CD4-positive, alpha-beta T cell treated with Interleukin-15 for 1 hour (primary cell): ENCODE measurements around the gene FAM171A1.

Experiments used
- DNase-seq: peaks from one replicate; pipeline ENCODE4 v3.0.0-alpha.2; 2020

The FAM171A1 gene

DNA sequence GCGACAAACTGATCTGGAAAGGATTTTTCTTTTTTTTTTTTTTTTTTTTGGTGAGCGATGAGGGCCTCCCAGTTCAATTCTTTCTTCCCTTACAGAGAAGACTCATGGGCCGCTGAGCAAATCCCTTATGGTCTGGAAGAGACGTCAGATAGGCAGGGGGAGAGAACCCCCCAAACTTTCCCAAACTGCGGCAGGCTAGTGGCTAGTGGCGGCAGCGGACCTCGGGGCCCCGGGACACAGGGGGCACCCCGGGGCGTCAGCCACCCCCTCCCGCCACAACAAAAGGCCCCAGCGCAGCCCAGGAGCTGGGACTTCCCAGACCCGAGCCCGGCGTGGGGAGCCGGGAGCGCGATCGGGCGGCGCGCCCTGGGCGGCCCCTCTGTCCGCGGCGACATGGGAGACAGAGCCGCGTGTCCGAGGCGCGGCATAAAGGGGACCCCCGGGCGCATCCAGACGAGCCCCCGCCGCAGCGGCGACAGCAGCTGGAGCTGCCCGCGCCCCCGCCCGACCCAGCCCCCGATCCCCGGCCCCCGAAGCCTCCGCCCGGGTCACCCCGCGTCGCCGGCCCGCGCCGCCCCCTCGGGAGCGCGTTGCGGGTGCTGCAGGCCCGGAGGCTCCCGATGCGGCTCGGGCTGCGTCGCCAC, 755 bp downstream of the FAM171A1 start:
- DNase-seq = no peak

DNA sequence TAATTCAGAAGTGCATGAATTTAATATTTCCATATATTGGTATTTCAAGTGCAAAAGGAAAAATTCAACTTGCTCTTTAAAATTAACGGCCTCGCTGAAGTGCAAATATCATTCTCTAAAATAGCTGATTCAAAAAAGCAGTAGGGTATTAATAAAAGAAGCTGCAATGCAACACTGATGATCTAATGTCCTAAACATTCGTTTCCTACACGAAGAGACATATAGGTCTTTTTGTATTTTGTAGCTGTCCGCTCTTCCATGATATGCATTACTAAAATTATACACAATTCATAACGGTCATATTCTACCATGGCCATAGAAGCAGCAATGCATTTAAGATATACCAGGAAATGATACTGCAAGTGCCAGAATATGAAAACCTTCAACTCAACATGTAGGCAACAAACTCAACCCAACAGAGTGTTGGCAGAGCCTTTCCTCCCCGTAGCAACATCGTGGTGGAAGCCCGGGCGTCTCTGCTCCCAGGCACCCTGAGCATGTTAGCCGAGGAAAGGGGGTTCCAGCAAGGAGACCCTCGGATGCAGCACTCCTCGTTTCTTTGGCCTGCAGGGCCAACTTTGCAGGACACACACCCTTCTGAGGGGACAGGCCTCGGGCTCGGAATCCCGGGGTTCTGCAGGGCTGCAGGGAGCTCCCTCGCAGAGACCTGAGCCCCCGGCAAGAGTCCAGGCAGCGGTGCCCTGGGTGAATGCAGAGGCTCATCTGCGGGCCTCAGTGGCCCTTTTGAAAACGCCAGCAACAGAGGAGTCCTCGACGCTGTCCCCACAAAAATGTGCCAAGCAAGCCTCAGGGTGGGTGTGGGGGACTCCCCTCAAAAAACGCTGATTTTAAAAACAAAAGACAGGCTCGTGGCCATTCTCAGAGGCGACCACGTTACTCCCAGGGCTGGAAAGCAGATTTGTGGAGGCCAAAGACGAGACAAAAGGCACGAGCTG, 1.6 kb downstream of the FAM171A1 start:
- no peak for DNase-seq

DNA sequence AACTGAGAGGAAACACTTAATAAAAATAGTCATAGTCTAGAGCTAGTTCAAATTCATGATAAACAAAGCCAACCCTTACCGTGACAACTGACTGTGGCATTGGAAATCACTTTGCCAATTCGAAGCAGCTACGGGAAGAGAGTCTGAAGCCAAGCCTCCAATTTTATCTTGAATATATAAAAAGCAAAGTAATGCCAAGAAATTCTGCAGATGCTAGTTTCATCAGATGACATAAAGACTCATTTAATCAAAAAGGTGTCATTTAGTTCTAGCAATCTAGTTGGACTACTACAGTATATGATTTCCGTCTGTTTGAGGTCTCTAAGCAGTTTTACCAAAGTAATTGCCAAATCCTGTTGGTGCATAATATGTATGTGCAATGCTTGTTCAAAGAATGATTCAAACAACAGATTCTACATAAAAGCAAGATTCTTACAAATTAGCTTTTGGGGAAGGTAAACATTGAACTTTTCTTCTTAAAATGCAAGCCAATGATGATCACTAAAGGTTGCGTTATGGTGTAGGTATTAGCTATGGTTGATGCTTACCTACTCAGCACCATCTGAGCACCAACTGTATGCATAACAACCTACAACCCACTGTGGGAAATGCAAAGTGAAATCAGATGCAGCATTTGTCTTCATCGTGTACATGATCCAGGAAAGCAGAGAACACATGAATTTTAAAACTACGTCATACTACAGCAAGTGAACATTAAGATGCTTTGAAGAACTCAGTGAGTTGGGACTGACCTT, 2.8 kb downstream of the FAM171A1 start:
- DNase-seq = no peak

DNA sequence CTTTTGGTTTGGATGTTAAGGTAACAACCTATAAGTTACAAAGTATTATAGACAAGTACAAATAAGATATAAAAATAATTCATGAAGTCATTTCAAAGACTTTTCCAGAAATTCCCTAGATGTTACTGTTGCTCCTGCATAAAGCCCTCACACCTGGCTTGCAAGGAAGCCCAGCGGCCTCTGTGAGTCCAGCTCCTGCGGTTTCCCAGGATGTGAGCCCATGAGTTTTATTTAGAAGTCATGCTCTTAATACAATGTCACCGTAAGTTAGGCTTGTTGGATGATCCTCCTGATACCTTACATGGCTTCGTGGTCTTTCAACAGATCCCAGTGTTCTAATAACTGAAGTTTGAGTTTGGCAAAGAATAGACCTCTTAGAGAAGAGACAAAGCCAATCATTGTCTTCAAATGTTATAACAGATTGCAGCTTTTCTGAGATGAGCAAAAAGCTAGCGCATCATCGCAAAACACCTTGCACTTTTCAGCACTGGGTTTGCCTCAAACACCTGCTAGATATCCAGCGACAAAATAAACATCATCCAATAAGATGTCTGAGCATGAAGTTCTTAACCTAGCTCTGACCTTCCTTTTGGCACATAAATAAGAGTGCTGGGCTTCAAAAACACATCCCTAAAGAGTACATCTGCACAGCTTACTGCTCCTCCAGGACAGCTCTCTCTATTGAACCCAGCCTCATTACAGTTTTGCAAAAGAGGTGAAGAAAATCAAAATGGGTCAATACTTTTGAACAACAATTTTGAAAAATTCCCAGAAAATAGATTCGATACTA, 3.6 kb downstream of the FAM171A1 start:
- no peak for DNase-seq

DNA sequence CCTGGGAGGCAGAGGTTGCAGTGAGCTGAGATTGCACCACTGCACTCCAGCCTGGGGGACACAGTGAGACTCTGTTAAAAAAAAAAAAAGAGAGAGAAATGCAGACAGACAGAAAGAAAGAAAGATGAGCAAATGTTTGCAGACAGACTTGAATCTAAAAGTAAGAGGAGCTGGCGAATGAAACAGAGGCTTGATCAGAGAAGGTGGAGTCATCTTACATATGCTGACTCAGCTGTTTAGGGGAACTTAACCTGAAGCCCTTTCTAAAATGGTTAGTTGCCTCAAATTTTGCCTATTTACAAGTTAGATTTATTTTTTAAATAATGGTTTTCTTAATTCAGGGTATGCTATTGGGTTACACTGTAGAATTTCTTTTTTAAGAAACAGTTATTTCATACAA, 5.4 kb downstream of the FAM171A1 start:
- DNase-seq = no peak

DNA sequence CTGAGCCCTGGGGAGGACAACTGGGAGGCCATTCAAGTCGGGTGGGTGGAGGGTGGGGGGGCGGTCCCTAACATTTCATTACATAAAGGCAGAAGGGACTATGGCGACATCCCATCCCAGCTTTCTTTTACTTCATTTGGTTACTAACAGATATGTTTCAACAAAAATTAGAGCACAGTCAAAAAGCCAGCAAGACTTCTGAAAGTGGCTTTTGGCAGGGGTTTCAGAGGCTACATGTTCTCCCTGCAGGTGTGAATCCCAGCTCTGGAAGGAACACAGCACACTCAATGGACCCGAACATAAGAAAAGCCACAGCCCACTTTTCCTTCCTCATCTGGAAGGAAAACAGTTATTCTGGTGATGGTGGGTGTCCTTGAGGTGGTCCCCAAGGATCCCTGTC, 7.1 kb downstream of the FAM171A1 start:
- no peak for DNase-seq

DNA sequence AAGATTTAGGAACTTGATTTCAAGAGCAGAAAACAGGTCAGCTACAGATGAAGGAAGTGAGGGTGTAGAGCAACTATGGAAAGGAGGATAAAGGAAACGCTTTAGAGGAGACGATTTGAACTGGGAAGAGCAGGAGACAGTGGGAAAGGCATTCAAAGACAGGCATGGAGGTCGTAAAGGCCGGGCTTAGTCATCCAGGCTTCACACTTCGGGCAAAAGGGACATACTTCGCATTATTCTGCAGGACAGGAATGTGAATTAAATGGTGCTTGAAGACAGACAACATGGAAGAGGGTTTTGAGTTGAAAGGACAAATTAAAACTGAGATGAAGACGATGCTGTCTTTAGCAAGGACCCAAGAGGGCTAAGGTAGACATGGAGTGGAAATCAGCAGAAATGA, 8.1 kb downstream of the FAM171A1 start:
- no peak for DNase-seq

DNA sequence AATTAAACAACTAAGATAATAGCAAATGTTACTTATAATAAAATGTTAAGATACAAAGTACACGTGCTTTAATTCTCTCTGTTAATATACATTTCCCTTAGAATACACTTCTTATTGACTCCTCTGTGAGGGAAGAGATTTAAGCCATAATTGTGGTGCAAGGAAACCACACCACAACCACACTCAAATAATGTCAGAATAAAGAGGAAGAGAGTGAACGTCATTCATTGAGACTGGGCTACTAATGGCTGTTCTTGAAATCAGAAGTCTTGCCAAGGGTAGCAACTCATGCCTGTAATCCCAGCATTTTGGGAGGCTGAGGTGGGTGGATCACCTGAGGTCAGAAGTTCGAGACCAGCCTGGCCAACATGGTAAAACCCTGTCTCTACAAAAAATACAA, 10.0 kb downstream of the FAM171A1 start:
- no peak for DNase-seq

DNA sequence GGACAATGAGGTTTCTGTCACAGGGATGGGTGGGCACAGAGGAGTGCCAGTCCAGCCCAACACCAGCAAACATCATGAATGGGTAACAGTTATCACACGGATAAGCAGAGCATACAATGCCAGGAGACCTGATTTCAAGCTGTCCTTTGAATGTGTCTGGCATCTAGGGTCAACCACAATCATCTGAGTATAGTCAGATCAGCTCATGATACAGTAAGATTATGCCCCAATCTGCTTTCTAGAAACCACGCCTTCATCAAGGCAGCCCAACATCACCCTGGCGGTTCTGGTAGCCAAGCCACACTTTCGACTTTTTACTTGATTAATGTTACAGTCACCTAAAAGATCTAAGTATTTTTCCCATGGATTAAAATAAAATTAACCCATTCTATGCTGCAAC, 10.5 kb downstream of the FAM171A1 start:
- no peak for DNase-seq

DNA sequence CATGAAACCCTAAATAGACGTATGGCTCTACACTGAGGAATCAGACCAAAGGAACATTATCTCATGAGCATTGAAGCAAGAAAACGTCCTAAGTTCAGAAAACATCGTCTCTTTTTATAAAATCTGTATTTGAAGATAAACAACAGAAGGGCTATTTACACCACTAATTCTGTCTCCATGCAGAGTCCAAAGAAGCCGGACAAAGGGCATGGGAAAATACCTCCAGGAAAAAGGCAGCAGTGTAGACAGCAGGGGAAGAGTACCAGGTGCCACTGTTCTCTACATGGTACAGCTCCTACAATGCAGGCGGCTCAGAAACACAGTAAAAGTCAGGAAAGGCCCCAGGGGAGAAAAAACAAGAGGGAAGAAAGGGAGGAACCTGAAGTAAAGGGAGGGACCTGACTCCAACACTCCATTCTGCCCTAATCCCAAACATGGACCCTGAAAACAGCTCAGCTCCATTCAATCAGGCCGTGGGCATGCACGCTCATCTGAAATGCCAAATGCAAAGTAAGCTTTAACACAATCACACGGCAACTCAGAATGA, 17.5 kb downstream of the FAM171A1 start:
- no peak for DNase-seq

DNA sequence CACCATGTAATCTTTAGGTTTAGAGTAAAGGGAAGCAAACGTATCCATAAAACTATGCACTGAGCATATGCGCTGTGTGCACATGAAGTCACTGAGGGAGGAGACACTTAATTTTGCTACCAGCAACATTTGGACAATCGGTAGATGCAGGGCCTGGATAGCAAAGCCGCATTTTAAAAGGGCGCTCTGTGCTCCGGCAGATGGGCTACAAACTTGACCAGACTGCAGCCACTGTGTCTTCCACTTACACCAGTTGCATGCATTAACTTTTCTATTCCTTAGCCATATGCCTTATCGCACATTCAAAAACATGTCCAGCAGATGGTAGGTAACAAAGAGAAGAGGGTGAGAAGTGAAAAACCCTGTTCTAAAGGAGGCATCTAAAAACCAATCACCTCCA, 18.3 kb downstream of the FAM171A1 start:
- DNase-seq = no peak

DNA sequence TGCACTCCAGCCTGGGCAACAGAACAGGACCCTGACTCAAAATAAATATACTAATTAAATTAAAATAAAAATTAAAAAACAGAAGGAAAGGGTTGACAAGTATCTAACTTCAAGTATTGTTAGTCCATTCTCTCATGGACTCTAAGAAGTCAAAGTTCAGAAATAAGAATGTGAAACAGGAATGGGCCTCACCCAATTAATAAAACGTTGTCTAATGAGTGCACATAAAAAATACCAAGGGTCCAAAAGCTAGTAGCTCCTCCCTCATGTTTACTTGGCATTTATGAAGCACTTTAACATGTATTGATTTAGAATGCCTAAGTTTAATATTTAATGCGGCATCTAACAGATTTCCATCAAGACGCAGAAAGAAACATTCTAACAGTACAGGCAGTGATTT, 18.9 kb downstream of the FAM171A1 start:
- no peak for DNase-seq

DNA sequence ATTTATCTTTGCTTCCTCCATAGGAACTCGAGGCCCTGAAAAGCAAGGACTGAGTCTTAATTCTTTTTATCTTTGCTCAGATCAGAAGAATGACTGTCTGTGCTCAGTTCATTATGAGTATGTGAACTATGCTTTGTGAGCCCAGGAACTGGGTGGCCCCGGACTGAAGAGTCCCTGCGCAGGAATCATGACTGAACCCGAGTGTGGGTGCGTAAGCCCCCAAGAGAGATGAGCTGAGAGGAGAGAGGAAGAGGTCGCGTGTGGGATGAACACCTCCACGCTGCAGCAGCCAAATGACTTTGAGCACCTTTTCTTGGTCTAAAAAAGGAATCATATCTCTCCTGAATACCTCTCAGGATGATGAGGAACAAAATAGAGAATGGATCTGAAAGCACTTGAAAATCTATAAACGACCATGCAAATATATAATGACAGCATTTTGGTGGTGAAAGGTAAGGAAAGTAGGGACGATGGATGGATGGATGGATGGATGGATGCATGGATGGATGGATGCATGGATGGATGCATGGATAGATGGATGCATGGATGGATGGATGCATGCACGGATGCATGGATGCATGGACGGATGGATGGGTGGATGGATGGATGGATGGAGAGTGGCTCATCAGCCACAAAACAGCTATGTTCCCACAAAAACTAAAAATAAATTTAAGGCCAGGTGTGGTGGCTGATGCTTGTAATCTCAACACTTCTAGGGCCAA, 19.8 kb downstream of the FAM171A1 start:
- no peak for DNase-seq

DNA sequence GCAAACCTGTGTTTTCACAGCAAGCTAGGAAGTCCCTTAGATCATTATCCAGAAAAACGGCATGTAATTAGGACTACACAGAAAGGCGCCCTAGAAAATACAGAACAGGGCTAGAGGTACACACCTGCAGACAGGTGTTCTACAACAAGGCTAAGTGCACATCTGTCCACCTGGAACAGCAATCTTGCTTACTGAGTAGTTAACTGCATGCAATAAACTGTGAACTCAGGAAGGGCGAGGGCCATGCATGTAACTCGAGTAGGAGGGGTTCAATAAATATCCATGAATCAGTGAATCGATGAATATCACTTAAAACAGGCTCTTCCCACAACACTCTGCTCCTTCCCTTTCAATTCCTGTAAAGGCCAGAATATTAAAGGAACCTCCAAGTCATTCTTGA, 22.0 kb downstream of the FAM171A1 start:
- DNase-seq = no peak

DNA sequence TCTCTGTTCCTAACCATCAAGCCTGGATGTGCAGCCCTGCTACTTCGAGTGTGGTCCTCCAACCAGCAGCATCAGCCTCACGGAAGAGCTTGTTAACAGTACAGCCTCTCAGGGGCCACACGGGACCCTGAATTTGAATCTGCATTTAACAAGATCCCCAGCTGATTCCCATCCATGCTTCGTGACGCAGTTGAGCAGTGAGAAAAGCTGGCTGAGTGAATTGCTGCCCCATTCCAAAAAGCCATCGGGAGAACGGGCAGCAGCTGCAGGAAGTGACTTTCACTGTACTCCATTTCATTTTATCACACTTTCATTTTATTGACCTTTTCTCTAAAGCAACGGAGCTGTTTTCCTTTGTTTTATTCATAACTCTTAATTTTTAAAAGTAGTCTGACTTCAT, 22.5 kb downstream of the FAM171A1 start:
- DNase-seq = no peak

DNA sequence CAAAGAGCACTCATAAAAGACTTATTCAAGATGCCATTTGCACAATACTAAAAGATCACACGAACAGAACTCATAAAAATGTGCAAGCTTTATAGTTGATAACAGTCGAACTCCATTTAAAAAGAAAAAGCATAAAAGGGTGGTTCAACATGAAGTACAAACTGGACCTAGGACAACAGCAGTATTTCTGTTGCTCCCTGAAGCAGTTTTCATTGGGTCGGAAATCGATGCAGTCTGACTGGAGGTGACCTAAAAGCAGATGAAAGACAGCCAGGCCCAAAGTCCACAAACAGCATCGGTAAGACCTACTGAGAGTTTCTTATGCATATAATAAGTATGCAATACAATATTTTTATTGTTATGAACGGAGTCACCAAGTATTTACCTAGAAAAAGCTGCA, 23.9 kb downstream of the FAM171A1 start:
- DNase-seq = no peak

DNA sequence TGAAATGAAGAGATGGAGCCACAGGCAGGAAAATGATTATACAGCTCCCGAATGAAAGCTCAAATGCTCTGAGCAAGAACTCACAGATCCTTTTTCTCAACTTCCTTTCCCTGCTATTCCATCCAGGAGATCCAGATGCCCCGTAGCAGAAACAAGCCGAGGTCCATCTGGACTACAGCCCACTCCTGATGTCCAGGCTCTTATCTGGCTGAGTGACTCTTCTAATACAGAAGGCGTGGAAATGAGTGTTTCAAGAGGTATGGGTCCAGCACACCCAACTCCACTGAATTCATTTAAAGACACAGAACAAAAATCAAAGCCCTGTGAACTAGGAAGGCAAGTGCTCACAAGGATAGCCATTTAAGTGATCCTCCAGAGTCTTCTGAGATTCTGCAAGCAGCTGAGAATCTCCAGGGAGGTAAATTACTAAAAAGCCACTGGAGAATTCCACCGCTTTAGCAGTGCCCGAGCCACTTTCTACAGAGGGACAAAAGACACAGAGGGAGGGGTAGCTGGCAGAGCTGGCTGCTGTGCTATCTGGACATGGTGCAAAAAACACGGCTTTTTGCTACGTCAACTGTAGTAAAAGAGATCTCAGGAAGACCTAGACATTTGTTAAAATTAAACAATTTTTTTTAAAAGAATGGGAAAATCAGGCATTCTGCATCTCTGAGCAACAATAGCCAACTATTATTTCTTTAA, 24.5 kb downstream of the FAM171A1 start:
- no peak for DNase-seq

DNA sequence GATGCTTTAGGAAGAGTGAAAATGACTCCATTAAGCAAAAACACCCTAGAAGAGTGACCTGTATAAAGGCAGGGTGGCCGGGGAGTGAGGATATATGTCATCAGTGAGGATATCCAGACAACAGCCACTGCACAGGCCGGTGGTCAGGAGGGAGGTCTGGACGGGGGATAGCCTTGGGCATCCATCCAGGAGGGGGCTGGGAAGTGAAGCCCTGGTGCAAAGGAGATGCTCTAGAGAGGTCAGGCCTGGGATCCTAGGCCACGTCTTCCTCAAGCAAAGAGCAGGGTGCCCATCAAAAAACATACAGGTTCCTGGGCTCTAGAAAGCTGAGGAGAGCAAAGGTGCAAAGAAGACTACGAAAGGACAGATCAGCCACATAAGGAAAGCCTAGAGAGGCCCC, 25.6 kb downstream of the FAM171A1 start:
- DNase-seq = no peak

DNA sequence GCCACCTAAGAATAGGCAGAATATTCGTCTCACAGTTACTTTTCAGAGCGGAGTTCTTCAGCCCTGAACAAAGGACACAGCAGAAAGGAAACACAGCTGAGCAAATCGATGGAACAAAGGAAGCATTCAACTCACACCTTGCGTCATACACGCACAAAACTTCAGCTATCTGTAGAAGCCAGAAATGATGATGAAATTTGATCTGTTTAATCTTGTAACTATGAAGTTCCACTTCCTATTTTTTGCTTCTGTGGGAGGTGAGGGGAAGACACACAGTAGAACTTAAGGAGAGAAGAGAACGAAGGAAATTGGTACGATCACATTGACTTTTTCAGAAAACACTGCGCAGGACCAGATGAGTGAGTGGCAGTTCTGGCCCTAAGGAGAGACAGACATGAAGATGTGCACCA, 26.2 kb downstream of the FAM171A1 start:
- no peak for DNase-seq

DNA sequence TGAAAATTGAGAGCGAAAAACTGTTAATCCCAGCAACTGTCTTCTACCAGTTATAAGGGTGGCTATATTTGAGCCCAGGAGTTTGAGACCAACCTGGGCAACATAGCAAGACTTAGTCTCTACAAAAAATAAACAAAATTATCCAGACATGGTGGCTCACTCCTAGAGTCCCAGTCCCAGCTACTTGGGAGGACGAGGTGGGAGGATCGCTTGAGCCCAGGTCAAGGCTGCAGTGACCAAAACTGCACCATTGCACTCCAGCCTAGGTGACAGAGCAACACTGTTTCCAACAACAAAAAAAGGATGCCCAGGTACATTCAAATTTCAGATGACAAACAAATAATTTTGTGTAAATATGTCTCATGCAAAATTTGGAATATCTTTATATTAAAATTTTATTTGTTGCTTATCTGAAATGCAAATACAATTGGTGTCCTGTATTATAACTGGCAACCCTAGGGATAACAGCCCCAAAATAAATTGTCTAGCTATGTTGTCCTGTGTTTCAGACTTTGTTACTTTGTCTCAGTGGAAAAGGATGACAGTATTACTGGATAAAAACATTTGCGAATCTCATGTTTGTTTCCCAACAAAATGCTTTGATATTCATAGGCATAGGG, 26.7 kb downstream of the FAM171A1 start:
- no peak for DNase-seq

DNA sequence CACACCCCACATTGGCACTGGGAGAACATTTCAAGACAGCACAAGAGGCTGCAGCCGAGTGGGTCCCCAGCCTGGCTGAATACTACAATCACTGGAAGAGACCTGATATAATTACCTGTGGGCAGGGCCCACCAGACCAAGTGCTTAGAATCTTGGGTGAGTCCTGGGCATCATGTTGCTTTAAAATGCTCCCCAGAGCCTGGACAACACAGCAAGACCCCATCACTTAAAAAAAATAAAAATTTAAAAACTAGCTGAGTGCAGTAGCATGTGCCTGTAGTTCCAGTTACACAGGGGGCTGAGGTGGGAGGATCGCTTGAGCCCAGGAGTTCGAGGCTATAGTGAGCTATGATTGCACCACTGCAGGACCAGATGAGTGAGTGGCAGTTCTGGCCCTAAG, 28.1 kb downstream of the FAM171A1 start:
- no peak for DNase-seq
